Renal pelvis (tissue), 4 donors: Measurements from ENCODE around the gene YY1AP1. TPM values are rescaled to one million over a fixed set of nuclear protein-coding genes. Genes with fewer than 3 reads are reported as not detected.
"Not testable (repeated sequence)": the region's sequence is repeated elsewhere in the genome, so short reads cannot be mapped to it uniquely, and the experiment has no call there.

Source experiments
- DNase-seq: peaks from one replicate; pipeline ENCODE4 v3.0.0-alpha.2; 2013
- polyA plus RNA-seq, 3 donors: library from polyadenylated mRNA; unstranded; fragments of 120-200 nt; gene quantifications; one replicate each; pipeline ENCODE4 v1.2.1, GENCODE V29; 2013; ENCODE audit not compliant: insufficient read length in 3 of 3

The YY1AP1 gene
- polyA plus RNA-seq, 3 donors = 71.9 to 77.5 (median 73.1) TPM

DNA sequence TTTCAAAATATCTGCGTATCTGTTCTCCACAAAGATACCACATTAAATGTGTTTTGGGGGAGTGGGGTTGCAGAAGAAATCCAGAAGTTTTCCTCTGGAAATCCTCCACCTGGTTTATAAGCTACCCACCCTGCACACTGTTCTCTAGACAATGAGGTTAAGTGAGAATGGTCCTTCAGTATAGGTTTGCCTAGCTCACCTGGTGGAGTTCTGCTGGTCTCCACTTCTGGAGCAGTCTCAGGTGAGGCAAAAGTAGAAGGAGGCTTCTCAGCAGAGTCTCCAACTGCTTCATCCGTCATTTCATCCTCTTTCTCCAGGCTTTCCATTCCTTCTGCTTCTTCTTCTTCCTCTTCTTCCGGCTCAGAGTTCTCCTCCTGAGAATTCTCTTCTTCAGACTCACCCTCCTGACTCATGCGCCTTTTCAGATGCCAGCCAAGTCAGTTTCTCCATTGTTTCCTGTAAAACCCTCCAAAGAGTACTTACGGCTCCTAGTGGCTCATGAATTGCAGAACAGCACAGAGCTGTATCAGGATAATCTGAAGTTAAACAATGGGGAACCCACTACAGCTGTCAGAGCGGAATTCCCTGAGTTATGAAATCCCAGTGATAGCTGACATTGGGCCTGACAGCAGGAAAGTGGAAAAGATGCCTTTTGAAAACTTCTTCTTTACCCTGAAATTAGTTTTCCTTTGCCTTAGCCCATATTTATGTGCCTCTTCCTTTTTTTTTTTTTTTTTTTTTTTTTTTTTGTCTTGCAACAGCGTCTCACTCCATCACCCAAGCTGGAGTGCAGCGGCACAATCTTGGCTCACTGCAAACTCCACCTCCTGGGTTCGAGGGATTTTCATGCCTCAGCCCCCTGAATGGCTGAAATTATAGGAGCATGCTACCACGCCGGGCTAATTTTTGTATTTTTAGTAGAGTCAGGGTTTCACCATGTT lies 40.1 kb downstream of the YY1AP1 start:
- DNase-seq = no peak

- no peak for DNase-seq
These were observed 42.3 kb downstream of the YY1AP1 start for GRCh38 chr1:155646307-155646706.

- DNase-seq = no peak
These were observed 42.9 kb downstream of the YY1AP1 start for GRCh38 chr1:155645648-155646047.

DNA sequence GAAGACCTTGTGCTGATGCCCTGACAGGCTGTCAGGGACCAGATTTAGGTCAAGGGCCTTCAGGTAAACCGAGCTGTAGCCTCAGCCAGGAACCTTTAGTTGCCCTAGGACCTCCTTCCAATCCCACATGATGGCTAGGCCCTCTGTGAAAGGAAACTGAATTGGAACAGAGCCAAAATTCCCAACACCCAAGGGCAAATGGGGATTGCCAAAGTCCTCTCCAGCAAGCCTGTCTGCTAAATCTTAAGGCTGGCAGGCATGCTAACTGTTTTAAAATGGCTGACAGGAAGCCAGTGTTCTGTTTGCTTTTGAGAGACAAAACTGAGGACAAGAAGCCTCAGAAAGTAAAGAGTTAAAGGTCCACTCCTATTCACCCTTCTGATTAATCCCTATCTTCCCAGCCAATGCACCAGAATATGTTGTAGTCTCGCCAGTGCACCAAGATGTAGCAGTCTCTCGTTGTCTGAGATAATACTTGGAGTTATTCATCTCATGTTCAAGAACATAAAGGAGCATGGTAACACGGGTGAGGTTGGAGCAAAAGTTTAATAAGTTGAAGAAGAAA lies 43.5 kb downstream of the YY1AP1 start:
- no peak for DNase-seq

- DNase-seq = no peak
These were observed 45.3 kb downstream of the YY1AP1 start for GRCh38 chr1:155643230-155643629.

DNA sequence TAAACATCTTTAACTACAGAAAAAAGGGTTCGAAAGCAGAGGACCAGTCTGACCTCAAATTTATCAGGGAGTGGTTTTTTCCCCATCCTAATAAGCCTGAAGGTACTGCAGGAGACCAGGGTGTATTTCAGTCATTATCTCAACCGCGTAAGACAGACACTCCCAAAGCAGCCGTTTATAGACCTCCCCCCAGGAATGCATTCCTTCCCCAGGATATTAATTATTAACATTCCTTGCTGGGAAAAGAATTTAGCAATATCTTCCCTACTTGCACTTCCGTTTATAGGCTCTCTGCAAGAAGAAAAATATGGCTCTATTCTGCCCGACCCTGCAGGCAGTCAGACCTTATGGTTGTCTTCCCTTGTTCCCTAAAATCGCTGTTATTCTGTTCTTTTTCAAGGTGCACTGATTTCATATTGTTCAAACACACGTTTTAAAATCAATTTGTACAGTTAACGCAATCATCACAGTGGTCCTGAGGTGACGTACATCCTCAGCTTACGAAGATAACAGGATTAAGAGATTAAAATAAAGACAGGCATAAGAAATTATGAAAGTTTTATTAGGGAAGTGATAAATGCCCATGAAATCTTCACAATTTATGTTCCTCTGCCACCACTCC lies 45.9 kb downstream of the YY1AP1 start:
- not testable (repeated sequence) for DNase-seq

DNA sequence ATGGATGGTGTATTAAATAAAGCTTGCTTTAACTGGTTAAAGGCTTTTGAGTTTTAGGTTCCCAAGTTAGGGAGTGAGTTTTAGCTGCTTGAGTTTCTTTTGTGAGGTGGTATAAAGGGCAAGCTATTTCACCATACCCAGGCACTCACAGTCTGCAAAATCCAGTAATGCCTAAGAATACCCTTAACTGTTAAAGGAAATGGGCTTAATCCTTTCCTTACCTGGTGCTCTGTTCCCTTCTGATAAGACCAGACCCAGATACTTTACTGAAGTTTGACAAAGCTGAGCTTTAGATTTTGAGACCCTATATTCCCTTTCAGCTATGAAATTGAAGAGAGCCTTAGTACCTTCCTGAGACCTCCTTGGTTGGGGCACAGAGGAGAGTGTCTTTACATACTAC lies 48.2 kb downstream of the YY1AP1 start:
- no peak for DNase-seq

DNA sequence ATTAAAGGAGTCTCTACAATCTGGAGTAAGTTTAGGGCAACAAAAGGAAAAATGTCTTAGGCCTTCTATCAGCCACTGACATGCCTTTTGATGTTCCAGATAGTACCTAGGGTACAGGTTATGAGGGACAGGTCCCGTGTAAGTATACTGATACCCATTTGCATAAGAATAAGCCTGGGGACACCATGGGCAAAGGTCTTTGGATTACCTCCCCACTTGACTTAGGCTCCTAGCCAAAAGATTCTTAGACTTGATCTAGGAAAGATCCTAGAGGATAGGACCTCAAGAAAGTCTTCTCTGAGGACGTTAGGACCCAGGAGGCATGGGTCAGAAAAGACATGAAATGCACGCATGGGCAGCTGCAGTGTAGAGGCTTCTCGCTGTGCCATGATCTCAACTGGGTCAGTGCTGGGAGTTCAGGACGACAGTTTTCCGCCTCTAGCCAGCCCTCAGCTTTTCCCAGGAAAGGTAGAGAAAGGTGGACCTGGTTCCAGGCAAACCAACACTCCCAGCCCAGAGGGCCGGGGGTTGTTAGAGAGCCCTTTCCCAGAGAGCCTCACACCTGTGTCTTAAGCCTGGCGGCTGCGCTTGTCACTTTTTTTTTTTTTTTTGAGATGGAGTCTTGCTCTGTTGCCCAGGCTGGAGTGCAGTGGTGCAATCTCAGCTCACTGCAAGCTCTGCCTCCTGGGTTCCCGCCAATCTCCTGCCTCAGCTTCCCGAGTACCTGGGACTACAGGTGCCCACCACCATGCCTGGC lies 52.0 kb downstream of the YY1AP1 start:
- no peak for DNase-seq

DNA sequence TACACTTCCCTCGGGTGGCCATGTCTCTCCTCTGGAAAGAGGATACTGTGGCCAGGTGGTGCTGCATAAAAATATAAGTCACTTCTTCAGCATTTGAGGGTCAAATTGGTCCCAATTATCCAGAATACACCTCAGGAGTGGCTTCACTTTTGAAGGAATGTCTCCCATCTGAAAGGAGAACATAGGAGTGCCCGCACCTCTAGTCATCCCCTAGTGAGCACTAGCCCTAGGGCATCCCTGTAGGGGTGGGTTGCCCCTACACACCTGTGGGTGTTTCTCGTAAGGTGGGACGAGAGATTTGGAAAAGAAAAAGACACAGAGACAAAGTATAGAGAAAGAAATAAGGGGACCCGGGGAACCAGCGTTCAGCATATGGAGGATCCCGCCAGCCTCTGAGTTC lies 62.1 kb downstream of the YY1AP1 start:
- not testable (repeated sequence) for DNase-seq

DNA sequence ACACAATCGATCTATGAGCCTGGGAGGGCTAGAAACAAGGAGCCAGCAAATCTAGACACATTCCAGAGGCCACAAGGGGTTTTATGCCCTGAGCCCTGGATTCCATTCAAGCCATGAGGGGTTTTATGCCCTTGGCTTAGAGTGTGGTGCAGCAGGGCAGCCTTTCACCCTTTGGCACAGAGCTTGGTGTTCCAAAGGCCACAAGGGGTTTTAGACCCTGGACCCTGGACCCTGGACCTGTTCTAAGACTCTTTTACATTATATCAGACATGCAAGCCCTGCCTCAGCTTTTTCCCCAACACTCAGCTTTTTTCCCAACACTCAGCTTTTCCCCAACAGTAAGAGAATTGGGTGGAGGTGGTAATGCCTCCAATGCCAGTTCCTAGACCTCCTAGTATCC lies 65.2 kb downstream of the YY1AP1 start:
- no peak for DNase-seq

DNA sequence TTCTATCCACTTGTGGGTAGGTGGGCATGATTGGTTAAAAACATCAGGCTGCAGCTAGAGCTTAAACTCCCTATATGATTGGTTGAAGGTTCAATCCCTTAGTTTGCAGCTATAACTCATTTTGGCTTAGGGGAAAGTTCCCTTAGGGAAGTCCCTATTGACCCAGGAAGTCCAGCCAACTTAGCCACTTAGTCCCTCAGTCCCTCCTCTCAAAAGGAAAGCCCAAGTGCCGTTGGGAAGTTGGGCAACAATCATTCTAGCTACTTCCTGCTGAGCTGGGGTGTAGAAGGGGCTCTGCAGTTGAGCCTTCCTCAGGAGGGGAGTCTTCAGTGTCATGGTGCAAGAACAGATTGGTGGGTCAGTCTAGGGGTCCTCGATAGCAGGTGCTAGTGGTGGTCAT lies 66.4 kb downstream of the YY1AP1 start:
- DNase-seq = no peak

- DNase-seq = not testable (repeated sequence)
These were observed 75.3 kb downstream of the YY1AP1 start for GRCh38 chr1:155613226-155613625.

DNA sequence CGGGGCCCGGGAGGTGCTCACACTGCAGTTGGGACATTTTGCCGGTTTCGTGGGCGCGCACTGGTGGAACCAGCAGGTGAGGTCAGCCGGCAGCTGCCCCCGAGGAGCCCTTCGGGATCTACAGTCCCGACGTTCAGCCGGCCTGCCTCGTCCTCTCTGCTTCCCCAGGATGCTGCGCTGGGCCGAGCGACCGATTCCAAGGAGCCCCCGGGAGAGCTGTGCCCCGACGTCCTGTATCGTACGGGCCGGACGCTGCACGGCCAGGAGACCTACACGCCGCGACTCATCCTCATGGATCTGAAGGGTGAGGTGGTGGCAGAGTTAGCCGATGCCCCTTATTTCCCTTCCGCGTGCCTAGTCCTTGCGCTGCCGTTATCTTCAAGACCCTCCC lies 78.3 kb downstream of the YY1AP1 start:
- not testable (repeated sequence) for DNase-seq

DNA sequence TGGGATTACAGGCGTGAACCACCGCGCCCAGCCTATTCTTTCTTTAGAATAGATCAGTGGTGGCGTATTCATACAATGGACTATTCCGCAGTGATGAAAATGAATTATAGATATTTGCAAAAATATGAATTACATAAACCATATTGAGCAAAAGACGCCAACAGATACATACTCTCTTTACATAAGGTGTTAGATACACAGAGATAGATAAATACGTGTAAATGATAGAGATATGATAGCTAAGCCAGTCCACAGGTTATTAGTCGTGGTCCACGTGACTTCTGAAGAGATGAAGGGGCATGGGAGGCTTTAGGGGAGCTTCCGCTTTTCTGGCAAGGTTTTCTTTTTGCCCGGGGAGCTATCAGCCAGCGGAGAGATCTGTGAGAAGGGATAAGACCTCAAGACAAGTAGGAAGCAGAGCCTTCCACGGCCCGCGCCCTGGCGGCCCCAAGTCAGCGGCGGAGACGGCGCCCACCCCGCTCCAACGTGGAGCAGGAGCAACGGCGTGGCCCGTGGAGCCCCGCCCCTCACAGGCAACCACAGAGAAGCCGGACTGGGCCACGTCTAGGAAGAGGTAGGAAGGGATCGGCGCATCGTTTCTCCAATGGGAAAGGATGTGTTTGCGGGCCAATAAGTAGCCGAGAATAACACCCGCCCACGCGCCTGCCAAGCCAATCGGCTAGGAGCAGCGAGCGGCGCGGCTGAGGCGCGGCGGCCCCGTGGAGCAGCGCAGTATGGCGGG lies 78.9 kb downstream of the YY1AP1 start, which contains the start of gene MSTO1:
MSTO1 (plus strand) TSS at position 704 of the 742 bp plus-strand sequence; CDS start at position 735, 31 bp downstream.
- DNase-seq = peak; percentile 96

Other genes starting within 250 kb of the YY1AP1 start
- gene ASH1L, start 126.0 kb downstream of the YY1AP1 start, polyA plus RNA-seq = 10 to 100 TPM; 37.0 to 51.6 (median 47.1) TPM
- 10 to 100 TPM; 51.7 to 69.9 (median 69.1) TPM for gene MSTO1, start 78.6 kb downstream of the YY1AP1 start, polyA plus RNA-seq
- gene DAP3, start 317 bp upstream of the YY1AP1 start, polyA plus RNA-seq = 100 to 1,000 TPM; 109 to 139 (median 119) TPM
- 10 to 100 TPM; 40.4 to 70.5 (median 60.6) TPM for gene GON4L, start 168.4 kb upstream of the YY1AP1 start, polyA plus RNA-seq
- gene SYT11, start 170.8 kb upstream of the YY1AP1 start, polyA plus RNA-seq = 10 to 100 TPM; 17.4 to 20.3 (median 19.2) TPM
- gene RIT1, start 222.6 kb upstream of the YY1AP1 start, polyA plus RNA-seq = 10 to 100 TPM; 53.2 to 60.9 (median 54.4) TPM
- 10 to 100 TPM; 43.9 to 77.9 (median 74.4) TPM for gene KHDC4, start 245.6 kb upstream of the YY1AP1 start, polyA plus RNA-seq